HG03521 (cell line): Measurements from ENCODE around the gene SLC35E4.
A peak's percentile ranks its signal among the peaks of the same experiment; 100 is the strongest.
"Not testable (repeated sequence)": the region's sequence is repeated elsewhere in the genome, so short reads cannot be mapped to it uniquely, and the experiment has no call there.

Experiments used
- ATAC-seq: cut with Tn5 transposase; IDR thresholded peaks from one replicate; pipeline ENCODE4 v1.9.1; 2021; ENCODE audit warnings: mild to moderate bottlenecking, moderate library complexity; ENCODE audit not compliant: unreplicated experiment

Gene SLC35E4

GRCh38 chr22:30649430-30650007 lies 13.9 kb downstream of the SLC35E4 start:
- no peak for ATAC-seq

GRCh38 chr22:30650508-30651116 lies 15.0 kb downstream of the SLC35E4 start:
- no peak for ATAC-seq

- no peak for ATAC-seq
These were observed 17.3 kb downstream of the SLC35E4 start for GRCh38 chr22:30652852-30653251.

- ATAC-seq, result no peak
These were observed 18.8 kb downstream of the SLC35E4 start for GRCh38 chr22:30654361-30654760.

GRCh38 chr22:30655532-30655931 lies 20.0 kb downstream of the SLC35E4 start:
- ATAC-seq, result no peak

- ATAC-seq, result no peak
These were observed 26.5 kb downstream of the SLC35E4 start for GRCh38 chr22:30662040-30662439.

GRCh38 chr22:30664798-30665197 lies 29.2 kb downstream of the SLC35E4 start:
- no peak for ATAC-seq

GRCh38 chr22:30665266-30665665 lies 29.7 kb downstream of the SLC35E4 start:
- ATAC-seq, result no peak

GRCh38 chr22:30665786-30666185 lies 30.2 kb downstream of the SLC35E4 start:
- ATAC-seq, result no peak

- ATAC-seq, result no peak
These were observed 31.5 kb downstream of the SLC35E4 start for GRCh38 chr22:30667107-30667493.

GRCh38 chr22:30667494-30668385 lies 32.2 kb downstream of the SLC35E4 start, which contains the start of gene DUSP18:
Gene DUSP18, minus strand, starts transcription at chr22:30667875. Its CDS starts 3,872 bp downstream, at chr22:30664003.
- peak; percentile 81 for ATAC-seq

- ATAC-seq, result no peak
These were observed 32.8 kb downstream of the SLC35E4 start for GRCh38 chr22:30668386-30668710.

- no peak for ATAC-seq
These were observed 35.5 kb downstream of the SLC35E4 start for GRCh38 chr22:30671071-30671470.

- ATAC-seq, result no peak
These were observed 37.6 kb downstream of the SLC35E4 start for GRCh38 chr22:30673136-30673535.

- ATAC-seq, result no peak
These were observed 38.9 kb downstream of the SLC35E4 start for GRCh38 chr22:30674482-30674881.

- no peak for ATAC-seq
These were observed 39.9 kb downstream of the SLC35E4 start for GRCh38 chr22:30675436-30675835.

GRCh38 chr22:30676565-30676964 lies 41.0 kb downstream of the SLC35E4 start:
- not testable (repeated sequence) for ATAC-seq

- ATAC-seq, result not testable (repeated sequence)
These were observed 44.5 kb downstream of the SLC35E4 start for GRCh38 chr22:30679895-30680690.

- ATAC-seq, result no peak
These were observed 45.6 kb downstream of the SLC35E4 start for GRCh38 chr22:30680991-30681770.

GRCh38 chr22:30681831-30682230 lies 46.2 kb downstream of the SLC35E4 start:
- ATAC-seq, result no peak
